ENCODE data around the gene RIPK3. TPM values are rescaled to one million over a fixed set of nuclear protein-coding genes. Genes with fewer than 3 reads are reported as not detected.

Gene RIPK3
- polyA plus RNA-seq, 2 of the 4 experiments (the other 2 are of a cell fraction) = not detected

- Histone ChIP-seq H3K4me2 (no peak overlapping the region), H3K27ac (no peak overlapping the region), H3K4me3 (no peak overlapping the region), H3K4me1 (peaks cover under 1% of the 10 kb centered on the region; the same call in 1 of the 3 replicates), H3K9me3 (no peaks in the 10 kb centered on the region)
- FAIRE-seq (no peak), ATAC-seq (no peak), DNase-seq (ENCODE audit: low read depth in 1 of 2, low spot score in 1 of 2) (no peak)
- ChIA-PET POLR2A (interaction anchor here (1.7 kb wide), 1 partner anchor 107 kb away, joined by 11 read pairs; the partner anchor contains the start of genes CBLN3 and KHNYN), CTCF (interaction anchor here (0.9 to 46.6 kb wide), 8 partner anchors 9 to 107 kb away, joined by 3 to 1142 read pairs (median 22); partner anchors contain the start of genes ADCY4, CBLN3, CIDEB and KHNYN)
- 61% methylated on average over 10 of the region's 10 CpGs for WGBS (ENCODE audit: missing lambda C conversion rate)
- TF ChIP-seq MAX (IDR thresholded peaks at IDR 0.05) (no peak), HMGXB4 (CRISPR knock-in tag; IDR thresholded peaks at IDR 0.05; ENCODE audit: borderline replicate concordance) (no peak), CBX2 (IDR thresholded peaks at IDR 0.05; ENCODE audit: borderline replicate concordance, low read depth) (no peak), NPAS2 (CRISPR knock-in tag; IDR thresholded peaks at IDR 0.05; ENCODE audit: borderline replicate concordance) (no peak), NFE2L2 (conservative IDR thresholded peaks at IDR 0.05; ENCODE audit: low read length) (no peak), RFX5 (IDR thresholded peaks at IDR 0.05) (no peak), SREBF2 (IDR thresholded peaks at IDR 0.05) (no peak), HDAC2 (IDR thresholded peaks at IDR 0.05) (no peak), ATOH8 (CRISPR knock-in tag; IDR thresholded peaks at IDR 0.05; ENCODE audit: low read depth) (no peak), HEYL (CRISPR knock-in tag; IDR thresholded peaks at IDR 0.05) (no peak), ZFP36 (IDR thresholded peaks at IDR 0.05; ENCODE audit: borderline replicate concordance, partially characterized antibody) (no peak), RAD21 (conservative IDR thresholded peaks at IDR 0.05 in 1 of 2, IDR thresholded peaks at IDR 0.05 in 1 of 2) (no peak), PBX3 (IDR thresholded peaks at IDR 0.05) (no peak), E2F6 (IDR thresholded peaks at IDR 0.05; ENCODE audit: borderline replicate concordance, low read depth) (no peak)
These were observed 17.1 kb downstream of the RIPK3 start for GRCh38 chr14:24322672-24323071.

- DNase-seq (ENCODE audit: low read depth in 1 of 2, low spot score in 1 of 2) (no peak), FAIRE-seq (no peak), ATAC-seq (no peak)
- CTCF ChIA-PET = interaction anchor here (0.9 to 46.6 kb wide), 11 partner anchors 10 to 120 kb away, joined by 3 to 1142 read pairs (median 4); partner anchors contain the start of genes ADCY4, CBLN3, CIDEB and KHNYN
- H3K4me1 ChIP-seq = peaks cover 11% of the 10 kb centered on the region
- TF ChIP-seq CBX2 (IDR thresholded peaks at IDR 0.05; ENCODE audit: borderline replicate concordance, low read depth) (no peak), FOSL2 (IDR thresholded peaks at IDR 0.05) (no peak), FOSL2 (CRISPR knock-in tag; IDR thresholded peaks at IDR 0.05) (no peak), JUNB (IDR thresholded peaks at IDR 0.05) (no peak), CHD4 (IDR thresholded peaks at IDR 0.05; ENCODE audit: borderline replicate concordance) (no peak)
- H3K27ac ChIP-seq = no peak overlapping the region
- no peak overlapping the region for H3K4me2 ChIP-seq
- WGBS (ENCODE audit: missing lambda C conversion rate) = 68% methylated on average over 14 of the region's 14 CpGs
- POLR2A ChIA-PET = no interaction called here
- H3K4me3 ChIP-seq = no peak overlapping the region
- H3K9me3 ChIP-seq = no peaks in the 10 kb centered on the region
These were observed 18.4 kb downstream of the RIPK3 start for GRCh38 chr14:24321212-24321975.
